HEK293 (cell line): Measurements from ENCODE around the gene UPP2.

Experiments
- CTCF ChIA-PET: fragments of 350-600 bp; formaldehyde crosslinking; extraction: SDS; loops from one replicate; lab custom pipeline; 2021; ENCODE audit warnings: antibody characterized with exemption; lab: Yijun Ruan, JAX
- POLR2A ChIA-PET: fragments of 300-600 bp; formaldehyde crosslinking; extraction: SDS; loops from one replicate; lab custom pipeline; 2020; ENCODE audit warnings: antibody characterized with exemption, inconsistent platforms; lab: Yijun Ruan, JAX
- H3K27ac ChIP-seq: fragments of 200-500 bp; sonication (Bioruptor generic); 2 replicates; pipeline ENCODE4 v1.5.1; 2014; ENCODE audit warnings: low read depth, low read length, control low read depth, inconsistent platforms; ENCODE audit errors: extremely low read depth
- H3K36me3 ChIP-seq, 2 experiments: fragments of 200-500 bp in 1 of 2; sonication (Bioruptor generic) in 1 of 2; 1 replicate in 1 of 2; 2 replicates in 1 of 2; pipeline ENCODE4 v1.5.1; 2014 to 2017; ENCODE audit warnings: inconsistent platforms in 2 of 2, low read length in 2 of 2; ENCODE audit not compliant: control insufficient read depth in 2 of 2, insufficient read depth in 1 of 2
- H3K4me1 ChIP-seq: fragments of 200-500 bp; sonication (Bioruptor generic); 2 replicates; pipeline ENCODE4 v1.5.1; 2014; ENCODE audit warnings: mild to moderate bottlenecking, low read length, inconsistent platforms; ENCODE audit not compliant: control insufficient read depth, insufficient read depth
- H3K4me3 ChIP-seq: 2 replicates; pipeline ENCODE4 v1.5.1; 2011; ENCODE audit warnings: low read depth, mild to moderate bottlenecking, control low read depth, low read length, moderate library complexity
- H3K9me3 ChIP-seq: fragments of 200-500 bp; sonication (Bioruptor generic); 2 replicates; pipeline ENCODE4 v1.5.1; 2014; ENCODE audit warnings: low read depth, low read length, inconsistent platforms; ENCODE audit not compliant: control insufficient read depth, insufficient read depth
- EGR2 ChIP-seq: fragments of 450-650 bp; formaldehyde crosslinking; IDR thresholded peaks from 2 replicates; pipeline ENCODE4 v1.5.1; 2016; ENCODE audit warnings: low read depth, missing biosample characterization, missing genetic modification characterization
- FEZF1 ChIP-seq: fragments of 450-650 bp; formaldehyde crosslinking; IDR thresholded peaks from 2 replicates; pipeline ENCODE4 v1.5.1; 2016; ENCODE audit warnings: missing biosample characterization, missing genetic modification characterization
- HOXA7 ChIP-seq: sonication (generic); formaldehyde crosslinking; IDR thresholded peaks from 2 replicates; pipeline ENCODE4 v1.8.1; 2022; ENCODE audit warnings: missing genetic modification reagents, borderline replicate concordance
- OSR2 ChIP-seq: fragments of 450-650 bp; formaldehyde crosslinking; IDR thresholded peaks from 2 replicates; pipeline ENCODE4 v1.5.1; 2016; ENCODE audit warnings: missing biosample characterization, missing genetic modification characterization
- PRDM1 ChIP-seq: fragments of 450-650 bp; formaldehyde crosslinking; IDR thresholded peaks from 2 replicates; pipeline ENCODE4; 2016; ENCODE audit warnings: missing biosample characterization, missing genetic modification characterization
- REST ChIP-seq: fragments of 450-650 bp; formaldehyde crosslinking; IDR thresholded peaks from 2 replicates; pipeline ENCODE4 v1.5.1; 2016; ENCODE audit warnings: missing biosample characterization, missing genetic modification characterization
- SP3 ChIP-seq: fragments of 450-650 bp; formaldehyde crosslinking; IDR thresholded peaks from 2 replicates; pipeline ENCODE4 v1.5.1; 2016; ENCODE audit warnings: missing biosample characterization, missing genetic modification characterization
- ZBTB17 ChIP-seq: fragments of 450-650 bp; formaldehyde crosslinking; IDR thresholded peaks from 2 replicates; pipeline ENCODE4 v1.5.1; 2016; ENCODE audit warnings: missing biosample characterization, missing genetic modification characterization
- ZBTB26 ChIP-seq: fragments of 450-650 bp; formaldehyde crosslinking; optimal IDR thresholded peaks from 2 replicates; pipeline ENCODE3; 2016; ENCODE audit warnings: missing biosample characterization, mild to moderate bottlenecking, missing genetic modification characterization
- ZFHX2 ChIP-seq: fragments of 450-650 bp; formaldehyde crosslinking; conservative IDR thresholded peaks from 2 replicates; pipeline ENCODE4 v1.5.1; 2016; ENCODE audit warnings: missing biosample characterization, missing genetic modification characterization
- ZIC2 ChIP-seq: fragments of 450-650 bp; formaldehyde crosslinking; IDR thresholded peaks from 2 replicates; pipeline ENCODE4 v1.5.1; 2016; ENCODE audit warnings: missing biosample characterization, missing genetic modification characterization
- ZNF121 ChIP-seq: fragments of 450-650 bp; formaldehyde crosslinking; IDR thresholded peaks from 2 replicates; pipeline ENCODE4 v1.5.1; 2016; ENCODE audit warnings: missing biosample characterization, missing genetic modification characterization
- ZNF157 ChIP-seq: fragments of 450-650 bp; formaldehyde crosslinking; IDR thresholded peaks from 2 replicates; pipeline ENCODE4 v1.5.1; 2016; ENCODE audit warnings: missing biosample characterization, missing genetic modification characterization
- ZNF19 ChIP-seq: fragments of 450-650 bp; formaldehyde crosslinking; IDR thresholded peaks from 2 replicates; pipeline ENCODE4; 2016; ENCODE audit warnings: missing biosample characterization, missing genetic modification characterization, low read depth
- ZNF214 ChIP-seq: fragments of 450-650 bp; formaldehyde crosslinking; IDR thresholded peaks from 2 replicates; pipeline ENCODE4 v1.5.1; 2017; ENCODE audit warnings: missing biosample characterization, mild to moderate bottlenecking, missing genetic modification characterization, borderline replicate concordance
- ZNF248 ChIP-seq: fragments of 450-650 bp; formaldehyde crosslinking; IDR thresholded peaks from 2 replicates; pipeline ENCODE4 v1.5.1; 2017; ENCODE audit warnings: missing biosample characterization, missing genetic modification characterization
- ZNF26 ChIP-seq: fragments of 450-650 bp; formaldehyde crosslinking; IDR thresholded peaks from 2 replicates; pipeline ENCODE4 v1.5.1; 2016; ENCODE audit warnings: missing biosample characterization, missing genetic modification characterization
- ZNF274 ChIP-seq, 2 experiments: fragments of 200-500 bp in 1 of 2; fragments of 450-650 bp in 1 of 2; sonication (Bioruptor generic) in 1 of 2; formaldehyde crosslinking in 1 of 2; IDR thresholded peaks; 2 replicates each; pipeline versions ENCODE4 v1.5.1 to v1.6.1; 2014 to 2016; ENCODE audit warnings: borderline replicate concordance in 1 of 2, inconsistent platforms in 1 of 2, low read length in 1 of 2, missing biosample characterization in 1 of 2, missing genetic modification characterization in 1 of 2
- ZNF350 ChIP-seq: fragments of 450-650 bp; formaldehyde crosslinking; IDR thresholded peaks from 2 replicates; pipeline ENCODE4 v1.5.0; 2017; ENCODE audit warnings: missing biosample characterization, mild to moderate bottlenecking, missing genetic modification characterization
- ZNF362 ChIP-seq: fragments of 450-650 bp; formaldehyde crosslinking; IDR thresholded peaks from 2 replicates; pipeline ENCODE4 v1.5.1; 2016; ENCODE audit warnings: missing biosample characterization, missing genetic modification characterization
- ZNF391 ChIP-seq: fragments of 450-650 bp; formaldehyde crosslinking; IDR thresholded peaks from 2 replicates; pipeline ENCODE4 v1.5.1; 2016; ENCODE audit warnings: low read depth, missing biosample characterization, missing genetic modification characterization, borderline replicate concordance
- ZNF639 ChIP-seq: fragments of 450-650 bp; formaldehyde crosslinking; IDR thresholded peaks from 2 replicates; pipeline ENCODE4 v1.5.1; 2016; ENCODE audit warnings: missing biosample characterization, missing genetic modification characterization
- ZNF645 ChIP-seq: fragments of 450-650 bp; formaldehyde crosslinking; IDR thresholded peaks from 2 replicates; pipeline ENCODE4; 2016; ENCODE audit warnings: missing biosample characterization, missing genetic modification characterization
- ZSCAN16 ChIP-seq: fragments of 450-650 bp; formaldehyde crosslinking; IDR thresholded peaks from 2 replicates; pipeline ENCODE4 v1.5.1; 2016; ENCODE audit warnings: missing biosample characterization, missing genetic modification characterization

Gene UPP2

GRCh38 chr2:158112992-158113391 lies 11.3 kb downstream of the UPP2 start (continued):
- TF ChIP-seq ZNF274 (IDR thresholded peaks at IDR 0.05; ENCODE audit: low read length), result no peak
- TF ChIP-seq ZNF274 (tag by site-specific recombination; IDR thresholded peaks at IDR 0.05; ENCODE audit: borderline replicate concordance), result no peak
- no peak for TF ChIP-seq ZSCAN16 (tag by site-specific recombination)
- TF ChIP-seq ZNF362 (tag by site-specific recombination), result no peak
- TF ChIP-seq ZNF645, result no peak
- TF ChIP-seq ZNF350, result no peak
- no peak for TF ChIP-seq FEZF1 (tag by site-specific recombination)
- no peak for TF ChIP-seq ZNF121
- TF ChIP-seq PRDM1 (tag by site-specific recombination), result no peak
- no peak for TF ChIP-seq ZNF157 (tag by site-specific recombination)

- H3K9me3 ChIP-seq, result no peaks in the 10 kb centered on the region
- H3K27ac ChIP-seq, result no peak overlapping the region
- ChIA-PET CTCF (interaction anchor here (1.4 kb wide), 1 partner anchor 81 kb away, joined by 3 read pairs; no protein-coding TSS in a partner anchor), POLR2A (no interaction called here)
- no peak overlapping the region for H3K4me3 ChIP-seq
- TF ChIP-seq ZIC2 (tag by site-specific recombination) (no peak), EGR2 (tag by site-specific recombination) (no peak), ZBTB17 (tag by site-specific recombination) (no peak), ZNF214 (tag by site-specific recombination) (no peak), ZFHX2 (no peak), HOXA7 (CRISPR knock-in tag) (no peak), SP3 (tag by site-specific recombination) (no peak), ZNF248 (tag by site-specific recombination) (no peak), ZNF26 (tag by site-specific recombination) (no peak), OSR2 (no peak), ZNF19 (tag by site-specific recombination) (no peak), ZNF391 (tag by site-specific recombination) (no peak)
- H3K36me3 ChIP-seq, result no peaks in the 10 kb centered on the region
- H3K4me1 ChIP-seq, result no peaks in the 10 kb centered on the region
These were observed 12.1 kb downstream of the UPP2 start for GRCh38 chr2:158113741-158114295.

GRCh38 chr2:158114516-158114915 lies 12.8 kb downstream of the UPP2 start:
- H3K9me3 ChIP-seq, result no peaks in the 10 kb centered on the region
- no peak overlapping the region for H3K4me3 ChIP-seq
- ChIA-PET POLR2A (no interaction called here), CTCF (no interaction called here)
- H3K4me1 ChIP-seq, result no peaks in the 10 kb centered on the region
- H3K27ac ChIP-seq, result no peak overlapping the region
- H3K36me3 ChIP-seq, result no peaks in the 10 kb centered on the region
- TF ChIP-seq ZBTB26 (tag by site-specific recombination), result no peak
- TF ChIP-seq REST (tag by site-specific recombination), result no peak
- TF ChIP-seq ZNF639 (tag by site-specific recombination), result no peak
